ENCODE measurements around the gene AMER2. TPM values are rescaled to one million over a fixed set of nuclear protein-coding genes. Genes with fewer than 3 reads are reported as not detected.

Gene AMER2
- total RNA-seq, 2 experiments from 2014 or later, result not detected

DNA sequence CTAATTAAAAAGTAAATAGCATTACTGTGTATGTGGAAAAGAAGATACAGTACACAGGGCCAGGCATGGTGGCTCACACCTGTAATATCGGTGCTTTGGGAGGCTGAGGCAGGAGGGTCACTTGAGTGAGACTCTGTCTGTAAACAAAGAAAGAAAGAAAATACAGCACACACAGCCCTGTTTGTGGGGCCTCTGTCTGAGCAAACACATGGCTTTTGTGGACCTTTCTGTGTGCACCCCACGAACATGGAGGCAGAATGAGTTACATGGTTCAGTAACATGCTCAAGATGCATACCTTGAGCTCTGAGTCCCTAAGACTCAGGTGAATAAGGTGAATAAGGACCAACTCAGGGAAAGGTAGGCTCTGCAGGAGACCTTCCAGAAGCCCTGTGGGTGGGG lies 20.0 kb upstream of the AMER2 start:
- H3K9me3 Mint-ChIP-seq, result no peaks in the 10 kb centered on the region
- H3K27ac Mint-ChIP-seq, result no peak overlapping the region
- H3K9me3 ChIP-seq (ENCODE audit: control insufficient read depth in 1 of 2, insufficient read depth in 1 of 2, low read length in 2 of 2), result no peaks in the 10 kb centered on the region
- H3K4me3 Mint-ChIP-seq, result no peak overlapping the region
- H3K4me1 Mint-ChIP-seq (ENCODE audit: low read depth), result no peaks in the 10 kb centered on the region
- H3K4me1 ChIP-seq (ENCODE audit: insufficient read depth, low read length), result no peaks in the 10 kb centered on the region
- intact Hi-C loops (cut with DNase I, micrococcal nuclease), result no loop called here
- H3K27ac ChIP-seq (ENCODE audit: low read depth in 1 of 2, low read length in 2 of 2), result no peak overlapping the region
- no peak overlapping the region for H3K4me3 ChIP-seq (ENCODE audit: low read length)
- H3K27me3 ChIP-seq (ENCODE audit: control insufficient read depth in 1 of 2, insufficient read depth in 2 of 2, low read length in 2 of 2), result peaks cover 2 to 24% of the 10 kb centered on the region in 2 experiments
- ChIA-PET POLR2A (no interaction called here), CTCF (no interaction called here)
- DNase-seq, result no peak
- H3K36me3 ChIP-seq (ENCODE audit: insufficient read depth, low read length), result no peaks in the 10 kb centered on the region
- TF ChIP-seq, protein P1, sequence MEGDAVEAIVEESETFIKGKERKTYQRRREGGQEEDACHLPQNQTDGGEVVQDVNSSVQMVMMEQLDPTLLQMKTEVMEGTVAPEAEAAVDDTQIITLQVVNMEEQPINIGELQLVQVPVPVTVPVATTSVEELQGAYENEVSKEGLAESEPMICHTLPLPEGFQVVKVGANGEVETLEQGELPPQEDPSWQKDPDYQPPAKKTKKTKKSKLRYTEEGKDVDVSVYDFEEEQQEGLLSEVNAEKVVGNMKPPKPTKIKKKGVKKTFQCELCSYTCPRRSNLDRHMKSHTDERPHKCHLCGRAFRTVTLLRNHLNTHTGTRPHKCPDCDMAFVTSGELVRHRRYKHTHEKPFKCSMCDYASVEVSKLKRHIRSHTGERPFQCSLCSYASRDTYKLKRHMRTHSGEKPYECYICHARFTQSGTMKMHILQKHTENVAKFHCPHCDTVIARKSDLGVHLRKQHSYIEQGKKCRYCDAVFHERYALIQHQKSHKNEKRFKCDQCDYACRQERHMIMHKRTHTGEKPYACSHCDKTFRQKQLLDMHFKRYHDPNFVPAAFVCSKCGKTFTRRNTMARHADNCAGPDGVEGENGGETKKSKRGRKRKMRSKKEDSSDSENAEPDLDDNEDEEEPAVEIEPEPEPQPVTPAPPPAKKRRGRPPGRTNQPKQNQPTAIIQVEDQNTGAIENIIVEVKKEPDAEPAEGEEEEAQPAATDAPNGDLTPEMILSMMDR (IDR thresholded peaks at IDR 0.05), result no peak
- no peak for ATAC-seq (ENCODE audit: poor library complexity)
- no peaks in the 10 kb centered on the region for H3K36me3 Mint-ChIP-seq (ENCODE audit: low read depth)
- H3K27me3 Mint-ChIP-seq, result peaks cover 65% of the 10 kb centered on the region

DNA sequence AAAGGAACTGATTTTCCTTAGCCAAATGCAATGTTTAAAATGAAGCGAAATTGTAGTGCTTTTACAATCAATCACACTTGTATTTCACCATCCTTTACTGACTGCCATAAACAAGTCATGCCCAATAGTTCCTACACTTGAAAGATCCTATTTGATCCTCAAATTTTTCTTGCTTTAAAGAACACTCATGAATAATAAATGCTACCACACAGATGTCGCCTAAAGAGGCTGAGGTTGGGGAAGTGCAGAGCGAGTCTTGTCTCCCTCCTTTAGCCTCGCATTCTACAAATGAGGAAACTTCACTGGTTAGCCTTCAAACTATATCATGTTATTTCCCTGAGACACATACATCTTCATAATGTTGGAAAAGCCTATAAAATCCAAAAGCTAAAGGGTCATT lies 18.7 kb upstream of the AMER2 start:
- Mint-ChIP-seq H3K27me3 (peaks cover 62% of the 10 kb centered on the region), H3K4me3 (no peak overlapping the region), H3K27ac (no peak overlapping the region), H3K36me3 (ENCODE audit: low read depth) (no peaks in the 10 kb centered on the region), H3K4me1 (ENCODE audit: low read depth) (no peaks in the 10 kb centered on the region), H3K9me3 (no peaks in the 10 kb centered on the region)
- TF ChIP-seq, protein P1 (IDR thresholded peaks at IDR 0.05), result no peak
- DNase-seq (no peak), ATAC-seq (ENCODE audit: poor library complexity) (no peak)
- no peaks in the 10 kb centered on the region for H3K4me1 ChIP-seq (ENCODE audit: insufficient read depth, low read length)
- no peaks in the 10 kb centered on the region for H3K36me3 ChIP-seq (ENCODE audit: insufficient read depth, low read length)
- no peaks in the 10 kb centered on the region for H3K9me3 ChIP-seq (ENCODE audit: control insufficient read depth in 1 of 2, insufficient read depth in 1 of 2, low read length in 2 of 2)
- no peak overlapping the region for H3K27ac ChIP-seq (ENCODE audit: low read depth in 1 of 2, low read length in 2 of 2)
- intact Hi-C loops (cut with DNase I, micrococcal nuclease), result no loop called here
- ChIA-PET CTCF (interaction anchor here (0.7 kb wide), 1 partner anchor 1612 kb away, joined by 3 read pairs; no protein-coding TSS in a partner anchor), POLR2A (no interaction called here)
- no peak overlapping the region for H3K4me3 ChIP-seq (ENCODE audit: low read length)
- peaks cover 2 to 24% of the 10 kb centered on the region in 2 experiments for H3K27me3 ChIP-seq (ENCODE audit: control insufficient read depth in 1 of 2, insufficient read depth in 2 of 2, low read length in 2 of 2)

DNA sequence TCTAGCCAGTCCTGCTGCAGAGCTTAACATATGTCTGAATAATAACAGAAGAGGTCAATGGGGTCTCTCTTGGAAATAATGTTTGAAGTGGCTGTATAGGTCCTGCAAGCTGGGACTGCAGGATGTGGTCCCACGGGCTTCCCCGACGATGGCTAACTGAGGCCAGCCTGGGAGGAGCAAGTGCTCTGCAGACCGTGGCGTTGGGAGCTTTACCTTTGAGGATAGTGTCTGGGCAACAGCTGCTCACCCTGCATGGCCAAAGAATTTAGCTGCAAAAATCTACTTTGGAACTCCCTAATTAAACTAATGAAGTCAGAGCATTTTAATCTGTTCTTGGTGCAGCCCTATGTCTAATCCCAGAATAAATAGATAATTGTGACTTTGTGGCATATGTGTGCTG lies 18.2 kb upstream of the AMER2 start:
- ChIA-PET CTCF (interaction anchor here (0.7 kb wide), 1 partner anchor 1611 kb away, joined by 3 read pairs; no protein-coding TSS in a partner anchor), POLR2A (no interaction called here)
- H3K27me3 ChIP-seq (ENCODE audit: control insufficient read depth in 1 of 2, insufficient read depth in 2 of 2, low read length in 2 of 2), result peaks cover 2 to 30% of the 10 kb centered on the region in 2 experiments
- ATAC-seq (ENCODE audit: poor library complexity), result no peak
- no peaks in the 10 kb centered on the region for H3K9me3 ChIP-seq (ENCODE audit: control insufficient read depth in 1 of 2, insufficient read depth in 1 of 2, low read length in 2 of 2)
- no peaks in the 10 kb centered on the region for H3K9me3 Mint-ChIP-seq
- no peak for DNase-seq
- H3K27me3 Mint-ChIP-seq, result peaks cover 62% of the 10 kb centered on the region
- H3K36me3 Mint-ChIP-seq (ENCODE audit: low read depth), result no peaks in the 10 kb centered on the region
- H3K4me3 Mint-ChIP-seq, result no peak overlapping the region
- no peak overlapping the region for H3K27ac Mint-ChIP-seq
- no peaks in the 10 kb centered on the region for H3K36me3 ChIP-seq (ENCODE audit: insufficient read depth, low read length)
- TF ChIP-seq, protein P1 (IDR thresholded peaks at IDR 0.05), result no peak
- no peaks in the 10 kb centered on the region for H3K4me1 ChIP-seq (ENCODE audit: insufficient read depth, low read length)
- intact Hi-C loops (cut with DNase I, micrococcal nuclease), result no loop called here
- no peak overlapping the region for H3K27ac ChIP-seq (ENCODE audit: low read depth in 1 of 2, low read length in 2 of 2)
- no peaks in the 10 kb centered on the region for H3K4me1 Mint-ChIP-seq (ENCODE audit: low read depth)
- H3K4me3 ChIP-seq (ENCODE audit: low read length), result no peak overlapping the region

All from CD4-positive, alpha-beta T cell (primary cell).